ENCODE measurements around the gene UGP2.
A peak's percentile ranks its signal among the peaks of the same experiment; 100 is the strongest.

Gene UGP2

DNA sequence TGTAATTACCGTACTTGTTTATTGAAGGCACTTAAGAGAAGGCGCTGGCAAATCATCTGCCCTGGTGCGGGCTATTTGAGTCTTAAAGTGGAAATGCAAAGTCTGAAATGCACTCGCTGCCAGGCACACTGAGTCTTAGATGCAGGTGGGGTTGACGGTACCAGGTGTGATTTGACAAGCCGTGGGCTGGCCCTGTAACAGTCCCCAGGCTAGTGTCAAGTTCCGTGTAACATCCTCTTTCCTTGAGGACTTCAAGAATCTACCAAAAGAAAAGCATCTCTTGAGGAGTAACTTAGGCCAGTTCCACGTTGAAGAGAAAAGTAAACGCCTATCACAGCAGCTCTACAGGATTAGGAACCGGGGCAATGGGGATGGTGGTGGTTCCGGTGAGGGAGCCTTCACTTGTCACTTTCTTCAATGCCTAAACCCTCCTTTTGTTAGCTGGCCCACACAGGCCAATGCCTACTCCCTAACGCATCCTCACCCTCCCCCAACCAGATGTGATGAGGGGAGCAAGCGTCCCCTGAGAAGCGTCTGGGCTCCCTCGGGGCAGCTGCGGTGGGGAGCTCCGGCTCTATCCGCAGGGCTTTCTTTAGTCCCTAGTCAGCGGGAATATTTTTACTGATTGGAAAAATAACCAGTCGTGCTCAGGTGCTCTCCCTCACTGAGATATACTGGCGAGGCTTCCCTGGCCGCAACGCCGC lies 1.5 kb upstream of the UGP2 start:
- TF ChIP-seq, protein P1, sequence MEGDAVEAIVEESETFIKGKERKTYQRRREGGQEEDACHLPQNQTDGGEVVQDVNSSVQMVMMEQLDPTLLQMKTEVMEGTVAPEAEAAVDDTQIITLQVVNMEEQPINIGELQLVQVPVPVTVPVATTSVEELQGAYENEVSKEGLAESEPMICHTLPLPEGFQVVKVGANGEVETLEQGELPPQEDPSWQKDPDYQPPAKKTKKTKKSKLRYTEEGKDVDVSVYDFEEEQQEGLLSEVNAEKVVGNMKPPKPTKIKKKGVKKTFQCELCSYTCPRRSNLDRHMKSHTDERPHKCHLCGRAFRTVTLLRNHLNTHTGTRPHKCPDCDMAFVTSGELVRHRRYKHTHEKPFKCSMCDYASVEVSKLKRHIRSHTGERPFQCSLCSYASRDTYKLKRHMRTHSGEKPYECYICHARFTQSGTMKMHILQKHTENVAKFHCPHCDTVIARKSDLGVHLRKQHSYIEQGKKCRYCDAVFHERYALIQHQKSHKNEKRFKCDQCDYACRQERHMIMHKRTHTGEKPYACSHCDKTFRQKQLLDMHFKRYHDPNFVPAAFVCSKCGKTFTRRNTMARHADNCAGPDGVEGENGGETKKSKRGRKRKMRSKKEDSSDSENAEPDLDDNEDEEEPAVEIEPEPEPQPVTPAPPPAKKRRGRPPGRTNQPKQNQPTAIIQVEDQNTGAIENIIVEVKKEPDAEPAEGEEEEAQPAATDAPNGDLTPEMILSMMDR (IDR thresholded peaks at IDR 0.05; ENCODE audit: low read depth, low read length) = no peak
- H3K4me3 ChIP-seq (ENCODE audit: low read depth, low read length) = peak overlapping the region; percentile 85
- in situ Hi-C loops (cut with HindIII; ENCODE audit: low sequenced_read_pairs) = no loop called here
- peak; percentile 25 for DNase-seq (ENCODE audit: low read depth, low spot score)

DNA sequence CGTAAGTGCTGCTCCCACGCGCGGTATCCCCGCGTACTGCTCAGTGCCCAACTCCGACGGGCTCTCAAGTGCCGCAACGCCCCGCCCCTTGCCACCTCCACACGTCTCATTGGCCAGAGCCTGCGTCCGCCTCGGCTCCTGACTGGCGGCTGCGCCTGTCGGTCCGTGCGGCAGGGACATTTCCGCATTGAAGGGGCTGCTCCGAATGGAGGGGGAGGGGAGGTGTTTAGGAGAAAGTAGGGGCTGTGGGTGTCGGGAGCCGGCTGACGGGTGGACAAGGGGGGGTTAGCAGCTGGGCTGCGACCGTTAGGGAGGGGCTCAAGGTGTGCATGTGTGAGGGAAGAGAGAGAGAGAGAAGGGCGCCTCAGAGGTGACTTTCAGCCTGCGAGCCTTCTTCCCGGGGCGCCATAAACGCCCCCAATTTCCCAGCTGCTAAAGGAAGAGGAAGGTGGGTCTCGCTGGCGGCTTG lies 877 bp upstream of the UGP2 start:
- TF ChIP-seq, protein P1 (IDR thresholded peaks at IDR 0.05; ENCODE audit: low read depth, low read length) = no peak
- peak overlapping the region; percentile 85 for H3K4me3 ChIP-seq (ENCODE audit: low read depth, low read length)
- DNase-seq (ENCODE audit: low read depth, low spot score) = peak; percentile 98
- in situ Hi-C loops (cut with HindIII; ENCODE audit: low sequenced_read_pairs) = no loop called here

- in situ Hi-C loops (cut with HindIII; ENCODE audit: low sequenced_read_pairs) = no loop called here
- peak; percentile 69 for DNase-seq (ENCODE audit: low read depth, low spot score)
- TF ChIP-seq, protein P1 (IDR thresholded peaks at IDR 0.05; ENCODE audit: low read depth, low read length) = no peak
- H3K4me3 ChIP-seq (ENCODE audit: low read depth, low read length) = peak overlapping the region; percentile 85
These were observed 709 bp downstream of the UGP2 start for GRCh38 chr2:63842149-63843061.

DNA sequence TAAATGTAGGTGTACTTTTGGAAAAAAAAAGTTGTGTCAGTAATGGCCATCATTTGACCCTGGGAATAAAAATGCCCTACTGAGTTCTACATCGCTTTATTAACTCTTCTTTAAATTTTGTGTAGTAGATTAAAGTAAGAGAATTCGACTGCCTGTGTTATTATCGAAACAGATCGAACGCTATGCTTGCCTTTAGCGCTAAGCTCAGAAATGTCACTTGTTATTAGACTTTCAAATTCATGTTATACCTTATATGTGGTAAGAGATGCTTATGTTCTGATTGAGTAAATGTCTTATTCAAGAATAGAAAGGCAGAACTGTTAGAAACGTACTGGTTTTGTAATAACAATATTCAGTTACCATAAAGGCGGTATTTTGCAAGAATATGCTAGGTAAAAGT lies 1.4 kb downstream of the UGP2 start:
- peak overlapping the region; percentile 85 for H3K4me3 ChIP-seq (ENCODE audit: low read depth, low read length)
- TF ChIP-seq, protein P1 (IDR thresholded peaks at IDR 0.05; ENCODE audit: low read depth, low read length) = no peak
- DNase-seq (ENCODE audit: low read depth, low spot score) = no peak
- in situ Hi-C loops (cut with HindIII; ENCODE audit: low sequenced_read_pairs) = no loop called here

DNA sequence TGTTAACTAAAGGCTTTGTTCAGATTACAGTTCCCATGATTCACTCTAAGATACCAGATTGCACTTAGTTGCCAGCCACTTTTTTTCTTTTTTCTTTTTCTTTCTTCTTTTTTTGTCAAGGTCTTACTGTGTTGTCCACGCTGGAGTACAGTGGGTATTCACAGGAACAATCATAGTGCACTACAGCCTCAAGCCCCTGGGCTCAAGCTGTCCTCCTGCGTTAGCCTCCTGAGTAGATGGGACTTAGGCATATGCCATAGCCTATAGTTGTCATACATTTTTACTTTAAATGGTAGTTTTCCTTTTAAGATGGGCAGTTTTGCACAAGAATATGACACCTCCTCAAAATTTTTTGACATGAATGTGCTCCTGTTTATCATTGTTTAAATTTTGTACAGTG lies 2.1 kb downstream of the UGP2 start:
- DNase-seq (ENCODE audit: low read depth, low spot score) = no peak
- H3K4me3 ChIP-seq (ENCODE audit: low read depth, low read length) = no peak overlapping the region
- in situ Hi-C loops (cut with HindIII; ENCODE audit: low sequenced_read_pairs) = no loop called here
- TF ChIP-seq, protein P1 (IDR thresholded peaks at IDR 0.05; ENCODE audit: low read depth, low read length) = no peak

DNA sequence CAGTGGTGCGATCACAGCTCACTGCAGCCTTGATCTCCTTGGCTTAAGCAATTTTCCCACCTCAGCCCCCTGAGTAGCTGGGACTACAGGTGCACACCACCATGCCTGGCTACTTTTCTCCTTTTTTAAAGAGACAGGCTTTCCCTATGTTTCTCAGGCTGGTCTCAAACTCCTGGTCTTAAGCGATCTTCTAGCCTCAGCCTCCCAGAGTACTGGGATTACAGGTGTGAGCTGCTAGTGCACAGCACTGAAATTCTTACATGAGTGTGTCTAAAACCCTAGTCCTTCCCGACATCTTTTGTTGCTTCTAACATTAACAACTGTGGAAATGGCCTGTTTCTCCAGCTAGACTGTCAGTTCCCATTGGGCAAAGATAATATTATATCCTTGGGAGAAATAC lies 2.9 kb downstream of the UGP2 start:
- H3K4me3 ChIP-seq (ENCODE audit: low read depth, low read length) = no peak overlapping the region
- in situ Hi-C loops (cut with HindIII; ENCODE audit: low sequenced_read_pairs) = no loop called here

More for the DNA sequence above, 2.9 kb downstream of the UGP2 start:
- no peak for DNase-seq (ENCODE audit: low read depth, low spot score)
- TF ChIP-seq, protein P1 (IDR thresholded peaks at IDR 0.05; ENCODE audit: low read depth, low read length) = no peak
